Mesendoderm (in vitro differentiated cells): ENCODE results near the gene SNX25.
A peak's percentile ranks its signal among the peaks of the same experiment; 100 is the strongest.

Experiments
- DNase-seq: peaks from one replicate; pipeline ENCODE4 v3.0.0; 2013
- H2AK5ac ChIP-seq: 2 replicates; pipeline ENCODE4 v1.6.1; 2013; ENCODE audit warnings: low read length, inconsistent platforms
- H2BK120ac ChIP-seq: 2 replicates; pipeline ENCODE4 v1.6.1; 2013; ENCODE audit warnings: low read depth, mild to moderate bottlenecking, low read length, moderate library complexity, mixed read lengths
- H2BK15ac ChIP-seq: replicated peaks from 2 replicates; pipeline ENCODE4 v1.6.1; 2013; ENCODE audit warnings: low read depth, mild to moderate bottlenecking, moderate library complexity
- H2BK5ac ChIP-seq: 2 replicates; pipeline ENCODE4 v1.6.1; 2013; ENCODE audit warnings: low read length, inconsistent platforms
- H3K18ac ChIP-seq: 2 replicates; pipeline ENCODE4 v1.6.1; 2013; ENCODE audit warnings: mild to moderate bottlenecking, low read length, mixed read lengths
- H3K23ac ChIP-seq: one replicate; pipeline ENCODE4 v1.6.1; 2013; ENCODE audit warnings: low read length
- H3K27ac ChIP-seq: 2 replicates; pipeline ENCODE4 v1.5.1; 2013; ENCODE audit warnings: low read depth, mild to moderate bottlenecking, inconsistent platforms, low read length, moderate library complexity
- H3K27me3 ChIP-seq: 2 replicates; pipeline ENCODE4 v1.6.1; 2013; ENCODE audit warnings: low read length, control low read depth, mild to moderate bottlenecking, inconsistent platforms; ENCODE audit not compliant: insufficient read depth, poor library complexity
- H3K36me3 ChIP-seq: 2 replicates; pipeline ENCODE4 v1.6.1; 2013; ENCODE audit warnings: low read length, inconsistent platforms; ENCODE audit not compliant: control insufficient read depth, insufficient read depth
- H3K4ac ChIP-seq: one replicate; pipeline ENCODE4 v1.6.1; 2013; ENCODE audit warnings: low read depth, mild to moderate bottlenecking, low read length, moderate library complexity
- H3K4me1 ChIP-seq: 2 replicates; pipeline ENCODE4 v1.6.1; 2013; ENCODE audit warnings: low read depth, low read length, inconsistent platforms; ENCODE audit not compliant: control insufficient read depth
- H3K4me2 ChIP-seq: 2 replicates; pipeline ENCODE4 v1.6.1; 2013; ENCODE audit warnings: low read length
- H3K4me3 ChIP-seq: 2 replicates; pipeline ENCODE4 v1.5.1; 2013; ENCODE audit warnings: mild to moderate bottlenecking, low read length
- H3K56ac ChIP-seq: one replicate; pipeline ENCODE4 v1.6.1; 2013; ENCODE audit warnings: low read length
- H3K79me1 ChIP-seq: 2 replicates; pipeline ENCODE4 v1.6.1; 2013; ENCODE audit warnings: low read length, inconsistent platforms
- H3K79me2 ChIP-seq: 2 replicates; pipeline ENCODE4 v1.6.1; 2013; ENCODE audit warnings: mild to moderate bottlenecking, low read length; ENCODE audit not compliant: control insufficient read depth, insufficient read depth
- H3K9ac ChIP-seq: 2 replicates; pipeline ENCODE4 v1.6.1; 2013; ENCODE audit warnings: low read length, inconsistent platforms
- H4K5ac ChIP-seq: one replicate; pipeline ENCODE4 v1.6.1; 2013; ENCODE audit warnings: low read length
- H4K8ac ChIP-seq: one replicate; pipeline ENCODE4 v1.6.1; 2013; ENCODE audit warnings: low read depth, mild to moderate bottlenecking, control low read depth, low read length, moderate library complexity
- WGBS: extraction: QIAGEN DNeasy Blood & Tissue Kit; methylation state at CpG from one replicate; pipeline ENCODE4 v1.1.7; 2013; ENCODE audit warnings: low lambda C conversion rate, missing lambda C conversion rate; ENCODE audit not compliant: insufficient coverage; ENCODE audit errors: extremely low coverage; 5-methylcytosine and 5-hydroxymethylcytosine counted together

The SNX25 gene

DNA sequence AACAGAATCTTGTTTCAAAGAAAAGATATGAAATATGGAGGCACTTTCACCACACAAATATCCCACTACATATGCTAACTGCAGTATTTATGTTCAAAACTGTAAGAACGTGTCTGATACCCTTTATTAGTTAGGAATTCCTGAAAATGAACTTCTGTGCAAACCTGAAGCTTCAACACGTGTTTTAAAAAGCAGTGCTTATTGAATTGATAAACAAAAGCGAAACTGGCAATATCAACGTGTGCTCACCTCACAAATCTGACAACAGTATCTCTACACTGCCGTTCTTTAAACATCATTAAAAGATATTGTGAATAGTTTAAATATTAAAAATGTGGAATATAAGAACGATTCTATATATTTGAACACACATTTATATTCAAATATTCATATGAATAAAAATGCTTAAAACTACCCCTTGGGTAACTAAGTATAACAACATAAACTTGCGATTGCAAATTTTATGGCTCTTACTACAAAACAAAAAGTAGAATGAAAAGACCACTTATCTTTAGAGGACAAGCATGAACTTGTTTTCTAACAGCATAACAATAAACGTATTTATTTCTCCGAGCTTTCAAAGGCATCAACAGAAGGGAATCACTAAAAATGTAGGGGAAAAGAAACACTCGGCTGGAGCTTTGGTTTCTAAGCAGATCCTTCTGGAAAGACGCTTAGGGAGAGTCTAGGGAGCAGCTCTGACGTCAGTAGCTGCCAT is 186.0 kb downstream of the SNX25 start, which contains the start of gene LRP2BP:
LRP2BP (minus strand) TSS at position 687 of the 718 bp plus-strand sequence. CDS start 17,738 bp downstream, outside the sequence.
- Histone ChIP-seq H4K8ac (no peak within 1 kb of the TSS), H3K23ac (no peak within 1 kb of the TSS), H3K79me2 (no peaks in the 10 kb centered on the region), H3K36me3 (no peaks in the 10 kb centered on the region), H2BK120ac (no peak within 1 kb of the TSS), H3K27me3 (no peaks in the 10 kb centered on the region), H2BK5ac (no peak within 1 kb of the TSS), H2BK15ac (no peak within 1 kb of the TSS), H3K56ac (peak within 1 kb of the TSS; percentile 77), H3K4me2 (peak within 1 kb of the TSS; percentile 89), H3K9ac (peak within 1 kb of the TSS; percentile 75), H3K79me1 (no peaks in the 10 kb centered on the region), H3K27ac (no peak within 1 kb of the TSS), H3K4me1 (no peaks in the 10 kb centered on the region), H3K4ac (no peak within 1 kb of the TSS), H4K5ac (no peak within 1 kb of the TSS), H3K4me3 (peak within 1 kb of the TSS; percentile 48), H2AK5ac (no peak within 1 kb of the TSS), H3K18ac (peak within 1 kb of the TSS; percentile 64)
- no peak for DNase-seq
- WGBS, result no CpG with 5 or more reads among the region's 12 CpGs

GRCh38 chr4:185395956-185396723 is 186.7 kb downstream of the SNX25 start:
- Histone ChIP-seq H3K27ac (no peak overlapping the region), H3K79me2 (no peaks in the 10 kb centered on the region), H3K4ac (no peak overlapping the region), H2AK5ac (no peak overlapping the region), H3K27me3 (no peaks in the 10 kb centered on the region), H3K23ac (no peak overlapping the region), H2BK120ac (no peak overlapping the region), H3K36me3 (no peaks in the 10 kb centered on the region), H3K4me2 (peak overlapping the region; percentile 89), H3K4me3 (peak overlapping the region; percentile 33), H2BK15ac (no peak overlapping the region), H3K18ac (peak overlapping the region; percentile 64), H3K56ac (peak overlapping the region; percentile 77), H3K79me1 (no peaks in the 10 kb centered on the region), H3K4me1 (no peaks in the 10 kb centered on the region), H4K8ac (no peak overlapping the region), H2BK5ac (no peak overlapping the region), H4K5ac (no peak overlapping the region), H3K9ac (peak overlapping the region; percentile 75)
- DNase-seq, result peak; percentile 97
- no CpG with 5 or more reads among the region's 98 CpGs for WGBS

GRCh38 chr4:185396724-185397385 is 187.5 kb downstream of the SNX25 start, which contains the start of gene ANKRD37:
TSS of gene ANKRD37 (plus strand) at chr4:185396841. CDS start at chr4:185396924, 83 bp downstream.
- Histone ChIP-seq H3K23ac (no peak within 1 kb of the TSS), H3K4me1 (no peaks in the 10 kb centered on the region), H3K27me3 (no peaks in the 10 kb centered on the region), H3K4me3 (peak within 1 kb of the TSS; percentile 48), H3K56ac (peak within 1 kb of the TSS; percentile 77), H3K9ac (peak within 1 kb of the TSS; percentile 75), H2BK120ac (no peak within 1 kb of the TSS), H3K79me2 (no peaks in the 10 kb centered on the region), H4K5ac (no peak within 1 kb of the TSS), H2BK15ac (no peak within 1 kb of the TSS), H2AK5ac (no peak within 1 kb of the TSS), H3K79me1 (no peaks in the 10 kb centered on the region), H2BK5ac (no peak within 1 kb of the TSS), H3K27ac (no peak within 1 kb of the TSS), H3K18ac (peak within 1 kb of the TSS; percentile 64), H3K4ac (no peak within 1 kb of the TSS), H3K4me2 (peak within 1 kb of the TSS; percentile 89), H4K8ac (no peak within 1 kb of the TSS), H3K36me3 (no peaks in the 10 kb centered on the region)
- no CpG with 5 or more reads among the region's 38 CpGs for WGBS
- DNase-seq, result peak; percentile 76

DNA sequence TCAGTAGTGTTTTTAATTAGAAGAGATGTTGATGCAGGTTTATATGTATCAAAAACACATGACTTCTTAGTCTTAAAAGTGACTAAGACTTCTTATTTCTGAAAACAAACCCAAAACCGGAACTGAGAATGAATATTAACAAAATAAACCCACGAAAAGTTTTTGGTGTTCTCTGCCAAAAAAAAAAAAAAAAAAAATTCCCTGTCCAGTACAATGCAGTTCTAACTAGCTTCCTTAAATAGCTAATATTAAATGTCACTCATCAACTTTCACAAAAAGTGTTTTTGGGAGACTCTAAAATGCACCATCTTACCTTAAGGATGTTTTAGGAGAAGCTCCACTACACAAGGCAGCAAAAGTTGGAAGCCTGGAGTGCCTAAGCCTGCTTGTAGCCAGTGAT is 189.2 kb downstream of the SNX25 start:
- Histone ChIP-seq H3K4me2 (no peak overlapping the region), H4K5ac (no peak overlapping the region), H3K9ac (no peak overlapping the region), H3K27me3 (no peaks in the 10 kb centered on the region), H2BK15ac (no peak overlapping the region), H2AK5ac (no peak overlapping the region), H3K56ac (no peak overlapping the region), H3K27ac (no peak overlapping the region), H3K4me3 (no peak overlapping the region), H4K8ac (no peak overlapping the region), H3K36me3 (no peaks in the 10 kb centered on the region), H3K18ac (no peak overlapping the region), H3K79me2 (no peaks in the 10 kb centered on the region), H3K23ac (no peak overlapping the region), H3K4ac (no peak overlapping the region), H2BK120ac (no peak overlapping the region), H3K4me1 (no peaks in the 10 kb centered on the region), H2BK5ac (no peak overlapping the region), H3K79me1 (no peaks in the 10 kb centered on the region)
- DNase-seq, result no peak
- WGBS, result no CpG with 5 or more reads among the region's 2 CpGs

DNA sequence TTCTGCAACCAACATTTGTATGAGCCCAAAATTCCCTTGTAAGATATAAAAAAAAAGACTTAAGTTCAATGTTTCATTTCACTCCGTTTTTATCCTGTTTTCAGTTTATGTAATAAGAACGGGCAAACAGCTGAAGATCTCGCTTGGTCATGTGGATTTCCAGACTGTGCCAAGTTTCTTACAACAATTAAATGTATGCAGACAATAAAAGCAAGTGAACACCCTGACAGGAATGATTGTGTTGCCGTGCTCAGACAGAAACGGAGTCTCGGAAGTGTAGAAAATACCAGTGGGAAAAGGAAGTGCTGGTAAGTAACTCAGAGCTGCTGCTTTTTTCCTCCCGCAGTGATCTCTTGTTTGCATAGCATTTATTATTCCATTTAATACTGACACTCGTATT is 190.1 kb downstream of the SNX25 start:
- no peak overlapping the region for H2BK5ac ChIP-seq
- H2BK15ac ChIP-seq, result no peak overlapping the region
- H3K27ac ChIP-seq, result no peak overlapping the region
- no peak overlapping the region for H3K23ac ChIP-seq
- H3K18ac ChIP-seq, result no peak overlapping the region
- H2AK5ac ChIP-seq, result no peak overlapping the region
- no peaks in the 10 kb centered on the region for H3K79me1 ChIP-seq
- H3K4me3 ChIP-seq, result no peak overlapping the region
- H3K9ac ChIP-seq, result no peak overlapping the region
- H3K79me2 ChIP-seq, result no peaks in the 10 kb centered on the region
- H3K4me2 ChIP-seq, result no peak overlapping the region
- no peaks in the 10 kb centered on the region for H3K27me3 ChIP-seq
- no peak for DNase-seq
- WGBS, result no CpG with 5 or more reads among the region's 8 CpGs
- no peak overlapping the region for H4K5ac ChIP-seq
- no peaks in the 10 kb centered on the region for H3K4me1 ChIP-seq
- H3K56ac ChIP-seq, result no peak overlapping the region
- no peak overlapping the region for H2BK120ac ChIP-seq
- no peak overlapping the region for H3K4ac ChIP-seq
- H3K36me3 ChIP-seq, result no peaks in the 10 kb centered on the region
- no peak overlapping the region for H4K8ac ChIP-seq
